Measurements from ENCODE around the gene BRAT1.

Gene BRAT1

GRCh38 chr7:2572101-2572842, 16.9 kb upstream of the BRAT1 start:
- no peaks in the 10 kb centered on the region for H3K27me3 ChIP-seq (ENCODE audit: insufficient read depth, low read length)
- no peak overlapping the region for H4K12ac ChIP-seq (ENCODE audit: low read depth, low read length)
- no peak overlapping the region for H3K4ac ChIP-seq (ENCODE audit: low read depth, low read length)
- no peak overlapping the region for H2BK5ac ChIP-seq (ENCODE audit: low read depth, low read length, poor library complexity)
- no peaks in the 10 kb centered on the region for H3K79me2 ChIP-seq (ENCODE audit: control insufficient read depth, insufficient read depth, low read length, poor library complexity)
- H4K91ac ChIP-seq (ENCODE audit: low read depth, low read length) = no peak overlapping the region
- no peak overlapping the region for H2AK5ac ChIP-seq (ENCODE audit: low read length)
- WGBS (ENCODE audit: extremely low coverage, insufficient coverage, insufficient read length) = no CpG with 5 or more reads among the region's 22 CpGs
- H4K8ac ChIP-seq (ENCODE audit: low read depth, low read length) = no peak overlapping the region
- peaks cover 3% of the 10 kb centered on the region for H3K9me3 ChIP-seq (ENCODE audit: insufficient read depth, low read depth, low read length)
- H3K79me1 ChIP-seq (ENCODE audit: low read length) = no peaks in the 10 kb centered on the region
- no peak overlapping the region for H2BK12ac ChIP-seq (ENCODE audit: low read length)
- no peak overlapping the region for H3K27ac ChIP-seq (ENCODE audit: low read depth, low read length)
- H3K23ac ChIP-seq (ENCODE audit: low read length) = no peak overlapping the region
- H3K18ac ChIP-seq (ENCODE audit: low read length) = no peak overlapping the region
- H3K4me3 ChIP-seq (ENCODE audit: low read depth, low read length) = peak overlapping the region; percentile 2
- no peak overlapping the region for H2BK120ac ChIP-seq (ENCODE audit: insufficient read depth, low read length, poor library complexity)
- no peak overlapping the region for H3K14ac ChIP-seq (ENCODE audit: low read length)
- H3K4me2 ChIP-seq (ENCODE audit: low read length) = no peak overlapping the region
- H2AFZ ChIP-seq (ENCODE audit: insufficient read depth, low read length, poor library complexity) = no peak overlapping the region
- H3K9ac ChIP-seq (ENCODE audit: low read length) = no peak overlapping the region
- peaks cover 13 to 19% of the 10 kb centered on the region in 2 experiments for H3K36me3 ChIP-seq (ENCODE audit: control insufficient read depth in 1 of 2, insufficient read depth in 2 of 2, low read length in 2 of 2)
- DNase-seq = peak; percentile 41 to 52
- H3K4me1 ChIP-seq (ENCODE audit: control insufficient read depth in 1 of 2, insufficient read depth in 2 of 2, low read length in 2 of 2) = peaks cover 3 to 4% of the 10 kb centered on the region in 2 experiments

GRCh38 chr7:2571409-2571808, 16.1 kb upstream of the BRAT1 start:
- no peak overlapping the region for H2BK120ac ChIP-seq (ENCODE audit: insufficient read depth, low read length, poor library complexity)
- no peak overlapping the region for H3K18ac ChIP-seq (ENCODE audit: low read length)
- H4K12ac ChIP-seq (ENCODE audit: low read depth, low read length) = no peak overlapping the region
- H2BK12ac ChIP-seq (ENCODE audit: low read length) = no peak overlapping the region
- no peak overlapping the region for H2BK5ac ChIP-seq (ENCODE audit: low read depth, low read length, poor library complexity)
- peaks cover 14 to 18% of the 10 kb centered on the region in 2 experiments for H3K36me3 ChIP-seq (ENCODE audit: control insufficient read depth in 1 of 2, insufficient read depth in 2 of 2, low read length in 2 of 2)
- no peak overlapping the region for H4K91ac ChIP-seq (ENCODE audit: low read depth, low read length)
- no peak overlapping the region for H3K14ac ChIP-seq (ENCODE audit: low read length)
- H2AK5ac ChIP-seq (ENCODE audit: low read length) = no peak overlapping the region
- DNase-seq = no peak
- H3K4me2 ChIP-seq (ENCODE audit: low read length) = no peak overlapping the region
- H3K4me1 ChIP-seq (ENCODE audit: control insufficient read depth in 1 of 2, insufficient read depth in 2 of 2, low read length in 2 of 2) = peaks cover 3 to 4% of the 10 kb centered on the region in 2 experiments
- H3K4ac ChIP-seq (ENCODE audit: low read depth, low read length) = no peak overlapping the region
- H3K9ac ChIP-seq (ENCODE audit: low read length) = no peak overlapping the region
- no peak overlapping the region for H3K4me3 ChIP-seq (ENCODE audit: low read depth, low read length)
- H3K27ac ChIP-seq (ENCODE audit: low read depth, low read length) = no peak overlapping the region
- no peaks in the 10 kb centered on the region for H3K79me1 ChIP-seq (ENCODE audit: low read length)
- no peaks in the 10 kb centered on the region for H3K79me2 ChIP-seq (ENCODE audit: control insufficient read depth, insufficient read depth, low read length, poor library complexity)
- no peaks in the 10 kb centered on the region for H3K9me3 ChIP-seq (ENCODE audit: insufficient read depth, low read depth, low read length)
- H4K8ac ChIP-seq (ENCODE audit: low read depth, low read length) = no peak overlapping the region
- no peak overlapping the region for H3K23ac ChIP-seq (ENCODE audit: low read length)
- H3K27me3 ChIP-seq (ENCODE audit: insufficient read depth, low read length) = no peaks in the 10 kb centered on the region
- H2AFZ ChIP-seq (ENCODE audit: insufficient read depth, low read length, poor library complexity) = no peak overlapping the region
- no CpG with 5 or more reads among the region's 15 CpGs for WGBS (ENCODE audit: extremely low coverage, insufficient coverage, insufficient read length)

DNA sequence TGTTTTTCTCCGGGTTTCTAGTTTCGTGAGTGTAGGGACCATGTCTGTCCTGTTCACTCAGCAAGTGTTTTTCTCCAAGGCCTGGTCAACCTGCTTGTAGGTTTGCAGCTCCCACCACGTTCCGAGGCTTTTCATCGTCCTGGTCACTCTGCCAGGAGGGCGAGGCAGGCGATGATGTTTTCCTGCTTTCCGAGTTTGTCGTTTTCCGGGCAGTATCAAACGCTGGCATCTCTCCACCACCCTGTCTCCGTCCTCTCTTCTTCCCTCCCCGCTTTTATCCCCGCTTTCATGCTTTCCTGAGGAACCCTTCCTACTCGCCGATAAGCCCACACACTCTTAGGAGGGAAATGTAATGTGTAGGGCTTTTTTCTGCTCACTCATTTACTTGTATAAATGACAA, 14.7 kb upstream of the BRAT1 start:
- no peak overlapping the region for H3K4me3 ChIP-seq (ENCODE audit: low read depth, low read length)
- H3K9me3 ChIP-seq (ENCODE audit: insufficient read depth, low read depth, low read length) = peaks cover 2% of the 10 kb centered on the region
- H2BK120ac ChIP-seq (ENCODE audit: insufficient read depth, low read length, poor library complexity) = no peak overlapping the region
- no peak overlapping the region for H3K27ac ChIP-seq (ENCODE audit: low read depth, low read length)
- no peak overlapping the region for H3K18ac ChIP-seq (ENCODE audit: low read length)
- no peak overlapping the region for H4K91ac ChIP-seq (ENCODE audit: low read depth, low read length)
- H3K36me3 ChIP-seq (ENCODE audit: control insufficient read depth in 1 of 2, insufficient read depth in 2 of 2, low read length in 2 of 2) = peaks cover 11 to 13% of the 10 kb centered on the region in 2 experiments
- DNase-seq = no peak
- H3K4me1 ChIP-seq (ENCODE audit: control insufficient read depth in 1 of 2, insufficient read depth in 2 of 2, low read length in 2 of 2) = peaks cover 3 to 4% of the 10 kb centered on the region in 2 experiments
- no peak overlapping the region for H2BK5ac ChIP-seq (ENCODE audit: low read depth, low read length, poor library complexity)
- no peak overlapping the region for H2BK12ac ChIP-seq (ENCODE audit: low read length)
- H3K9ac ChIP-seq (ENCODE audit: low read length) = no peak overlapping the region
- H3K4me2 ChIP-seq (ENCODE audit: low read length) = no peak overlapping the region
- H3K4ac ChIP-seq (ENCODE audit: low read depth, low read length) = no peak overlapping the region
- no peaks in the 10 kb centered on the region for H3K79me2 ChIP-seq (ENCODE audit: control insufficient read depth, insufficient read depth, low read length, poor library complexity)
- no peaks in the 10 kb centered on the region for H3K79me1 ChIP-seq (ENCODE audit: low read length)
- no peak overlapping the region for H2AK5ac ChIP-seq (ENCODE audit: low read length)
- no peak overlapping the region for H2AFZ ChIP-seq (ENCODE audit: insufficient read depth, low read length, poor library complexity)
- no peak overlapping the region for H3K23ac ChIP-seq (ENCODE audit: low read length)
- WGBS (ENCODE audit: extremely low coverage, insufficient coverage, insufficient read length) = no CpG with 5 or more reads among the region's 16 CpGs
- no peaks in the 10 kb centered on the region for H3K27me3 ChIP-seq (ENCODE audit: insufficient read depth, low read length)
- no peak overlapping the region for H4K8ac ChIP-seq (ENCODE audit: low read depth, low read length)
- H4K12ac ChIP-seq (ENCODE audit: low read depth, low read length) = no peak overlapping the region
- no peak overlapping the region for H3K14ac ChIP-seq (ENCODE audit: low read length)

- no peaks in the 10 kb centered on the region for H3K27me3 ChIP-seq (ENCODE audit: insufficient read depth, low read length)
- H3K4me3 ChIP-seq (ENCODE audit: low read depth, low read length) = no peak overlapping the region
- H3K14ac ChIP-seq (ENCODE audit: low read length) = no peak overlapping the region
- peaks cover 3 to 4% of the 10 kb centered on the region in 2 experiments for H3K4me1 ChIP-seq (ENCODE audit: control insufficient read depth in 1 of 2, insufficient read depth in 2 of 2, low read length in 2 of 2)
- H2BK5ac ChIP-seq (ENCODE audit: low read depth, low read length, poor library complexity) = no peak overlapping the region
- H2BK120ac ChIP-seq (ENCODE audit: insufficient read depth, low read length, poor library complexity) = no peak overlapping the region
- H3K36me3 ChIP-seq (ENCODE audit: control insufficient read depth in 1 of 2, insufficient read depth in 2 of 2, low read length in 2 of 2) = peaks cover 11 to 13% of the 10 kb centered on the region in 2 experiments
- H3K4ac ChIP-seq (ENCODE audit: low read depth, low read length) = no peak overlapping the region
- H3K4me2 ChIP-seq (ENCODE audit: low read length) = no peak overlapping the region
- no peak overlapping the region for H3K18ac ChIP-seq (ENCODE audit: low read length)
- no peak overlapping the region for H3K27ac ChIP-seq (ENCODE audit: low read depth, low read length)
- DNase-seq = no peak
- no peak overlapping the region for H2BK12ac ChIP-seq (ENCODE audit: low read length)
- no peak overlapping the region for H4K12ac ChIP-seq (ENCODE audit: low read depth, low read length)
- no CpG with 5 or more reads among the region's 14 CpGs for WGBS (ENCODE audit: extremely low coverage, insufficient coverage, insufficient read length)
- H3K9ac ChIP-seq (ENCODE audit: low read length) = no peak overlapping the region
- H3K9me3 ChIP-seq (ENCODE audit: insufficient read depth, low read depth, low read length) = peaks cover 4% of the 10 kb centered on the region
- H4K8ac ChIP-seq (ENCODE audit: low read depth, low read length) = no peak overlapping the region
- H3K79me2 ChIP-seq (ENCODE audit: control insufficient read depth, insufficient read depth, low read length, poor library complexity) = no peaks in the 10 kb centered on the region
- no peak overlapping the region for H3K23ac ChIP-seq (ENCODE audit: low read length)
- H4K91ac ChIP-seq (ENCODE audit: low read depth, low read length) = no peak overlapping the region
- no peak overlapping the region for H2AFZ ChIP-seq (ENCODE audit: insufficient read depth, low read length, poor library complexity)
- H2AK5ac ChIP-seq (ENCODE audit: low read length) = no peak overlapping the region
- H3K79me1 ChIP-seq (ENCODE audit: low read length) = no peaks in the 10 kb centered on the region
These were observed 14.1 kb upstream of the BRAT1 start for GRCh38 chr7:2569421-2569820.

All from trophoblast cell (in vitro differentiated cells and primary cell).